ENCODE measurements around the gene AP4B1.
A peak's percentile ranks its signal among the peaks of the same experiment; 100 is the strongest.

The AP4B1 gene

GRCh38 chr1:113937146-113937545, 32.5 kb upstream of the AP4B1 start:
- no peak for TF ChIP-seq GATA2 (IDR thresholded peaks at IDR 0.05; ENCODE audit: low read depth, low read length)
- TF ChIP-seq GATA3 (IDR thresholded peaks at IDR 0.05; ENCODE audit: low read depth, low read length): no peak

GRCh38 chr1:113935970-113936369, 31.4 kb upstream of the AP4B1 start:
- no peak for TF ChIP-seq GATA3 (IDR thresholded peaks at IDR 0.05; ENCODE audit: low read depth, low read length)
- TF ChIP-seq GATA2 (IDR thresholded peaks at IDR 0.05; ENCODE audit: low read depth, low read length): no peak

- TF ChIP-seq GATA2 (IDR thresholded peaks at IDR 0.05; ENCODE audit: low read depth, low read length) (no peak), GATA3 (IDR thresholded peaks at IDR 0.05; ENCODE audit: low read depth, low read length) (no peak)
These were observed 30.6 kb upstream of the AP4B1 start for GRCh38 chr1:113935176-113935575.

GRCh38 chr1:113934511-113935055, 30.0 kb upstream of the AP4B1 start:
- no peak for TF ChIP-seq GATA2 (IDR thresholded peaks at IDR 0.05; ENCODE audit: low read depth, low read length)
- TF ChIP-seq GATA3 (IDR thresholded peaks at IDR 0.05; ENCODE audit: low read depth, low read length): no peak

DNA sequence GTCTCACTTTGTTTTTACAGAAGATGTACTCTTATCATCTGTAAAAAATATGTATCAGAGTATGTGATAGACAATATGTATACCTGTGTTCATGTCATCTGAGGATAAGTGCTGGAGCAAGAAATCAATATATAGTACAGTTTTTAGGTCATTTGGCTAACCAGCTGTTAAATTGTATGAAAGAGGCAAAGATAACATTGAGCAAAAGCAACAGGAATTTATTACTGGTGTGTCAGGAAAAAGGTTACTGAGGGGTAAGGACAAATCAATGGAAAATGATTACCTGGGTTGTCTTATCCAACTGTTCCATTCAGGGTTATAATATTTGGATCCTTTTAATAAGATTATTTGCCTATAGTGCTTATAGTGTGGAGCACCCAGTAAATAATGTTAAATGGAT, 29.4 kb upstream of the AP4B1 start:
- TF ChIP-seq GATA3 (IDR thresholded peaks at IDR 0.05; ENCODE audit: low read depth, low read length): no peak
- TF ChIP-seq GATA2 (IDR thresholded peaks at IDR 0.05; ENCODE audit: low read depth, low read length): no peak

GRCh38 chr1:113931451-113931851, 26.9 kb upstream of the AP4B1 start:
- no peak for TF ChIP-seq GATA3 (IDR thresholded peaks at IDR 0.05; ENCODE audit: low read depth, low read length)
- TF ChIP-seq GATA2 (IDR thresholded peaks at IDR 0.05; ENCODE audit: low read depth, low read length): no peak

DNA sequence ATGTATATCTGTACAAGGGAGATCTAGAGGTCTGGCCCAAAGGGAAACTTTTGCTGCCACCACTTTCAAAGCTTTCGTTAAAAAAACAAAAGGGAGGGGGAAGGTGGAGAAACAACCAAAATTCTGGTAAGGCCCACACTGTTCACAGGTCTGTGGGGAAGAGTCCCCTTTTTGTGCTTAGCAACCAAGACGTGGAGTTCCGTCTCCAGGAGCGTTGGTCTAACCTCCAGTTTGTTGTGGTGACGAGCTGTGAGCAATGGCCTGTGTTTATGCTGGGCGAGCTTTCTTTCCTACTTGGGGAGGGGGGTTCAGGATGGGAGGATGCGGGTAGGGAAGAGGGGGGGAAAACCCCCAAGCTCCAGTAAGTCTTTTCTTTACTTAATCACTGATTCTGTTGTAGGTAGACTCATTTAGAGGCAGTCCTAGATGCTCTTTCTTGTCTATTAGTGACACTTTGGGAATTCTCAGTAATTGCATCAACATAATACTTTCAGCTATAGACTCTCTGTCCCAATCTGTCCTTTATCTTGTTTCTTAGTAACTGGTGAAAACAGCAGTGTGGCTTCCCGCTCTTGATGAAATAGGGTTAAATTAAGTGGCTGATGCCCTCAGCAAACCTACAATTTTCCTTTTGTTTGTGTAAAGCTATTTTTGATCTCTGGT, 26.0 kb upstream of the AP4B1 start:
- TF ChIP-seq GATA3 (IDR thresholded peaks at IDR 0.05; ENCODE audit: low read depth, low read length) (no peak), GATA2 (IDR thresholded peaks at IDR 0.05; ENCODE audit: low read depth, low read length) (no peak)

DNA sequence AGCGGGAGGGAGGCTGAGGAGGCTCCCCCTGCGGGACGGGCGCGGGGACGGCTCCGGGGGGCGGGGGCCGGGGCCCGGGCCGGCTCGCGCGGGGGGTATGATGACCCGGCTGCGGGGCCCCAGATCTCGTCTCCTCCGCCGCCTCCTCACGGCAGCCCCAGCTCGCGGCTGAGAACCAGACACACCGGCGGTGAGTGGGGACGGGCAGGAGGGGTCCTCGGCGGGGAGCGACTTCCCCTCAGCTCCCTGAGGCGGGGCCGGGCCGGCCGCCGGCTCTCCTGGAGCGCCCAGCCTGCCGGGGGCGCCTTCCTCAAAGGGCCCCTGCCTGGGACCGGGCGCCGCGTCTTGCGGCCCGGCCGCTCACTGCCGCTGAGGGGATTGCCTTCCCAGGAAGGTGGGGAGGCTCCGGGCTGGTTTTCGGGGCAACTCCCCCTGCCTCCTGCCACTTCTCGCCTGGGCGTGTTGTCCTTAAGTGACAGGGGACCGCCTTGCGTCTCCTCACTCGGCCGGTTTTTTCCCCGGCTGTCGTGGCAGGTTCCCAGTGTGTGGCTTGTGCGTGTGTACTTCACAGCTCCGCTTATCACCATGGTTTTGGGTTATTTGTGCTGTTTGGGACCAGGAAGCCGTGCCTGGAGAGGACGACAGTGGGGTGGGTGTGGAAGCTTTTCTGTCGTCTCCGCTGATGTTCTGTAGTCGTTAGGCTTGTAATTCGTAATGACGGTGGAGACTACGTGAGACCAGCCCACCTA, 25.3 kb upstream of the AP4B1 start:
- TF ChIP-seq GATA2 (IDR thresholded peaks at IDR 0.05; ENCODE audit: low read depth, low read length) (no peak), GATA3 (IDR thresholded peaks at IDR 0.05; ENCODE audit: low read depth, low read length) (no peak)

GRCh38 chr1:113928941-113929749, 24.5 kb upstream of the AP4B1 start, which contains the start of gene HIPK1:
Gene HIPK1, plus strand, starts transcription at chr1:113929324.
- TF ChIP-seq GATA2 (IDR thresholded peaks at IDR 0.05; ENCODE audit: low read depth, low read length) (peak; percentile 29; the same call in 1 of the 2 replicates), GATA3 (IDR thresholded peaks at IDR 0.05; ENCODE audit: low read depth, low read length) (no peak)

- no peak for TF ChIP-seq GATA3 (IDR thresholded peaks at IDR 0.05; ENCODE audit: low read depth, low read length)
- no peak for TF ChIP-seq GATA2 (IDR thresholded peaks at IDR 0.05; ENCODE audit: low read depth, low read length)
These were observed 23.8 kb upstream of the AP4B1 start for GRCh38 chr1:113928187-113928930.

GRCh38 chr1:113924473-113924872, 19.9 kb upstream of the AP4B1 start:
- no peak for TF ChIP-seq GATA3 (IDR thresholded peaks at IDR 0.05; ENCODE audit: low read depth, low read length)
- TF ChIP-seq GATA2 (IDR thresholded peaks at IDR 0.05; ENCODE audit: low read depth, low read length): no peak

DNA sequence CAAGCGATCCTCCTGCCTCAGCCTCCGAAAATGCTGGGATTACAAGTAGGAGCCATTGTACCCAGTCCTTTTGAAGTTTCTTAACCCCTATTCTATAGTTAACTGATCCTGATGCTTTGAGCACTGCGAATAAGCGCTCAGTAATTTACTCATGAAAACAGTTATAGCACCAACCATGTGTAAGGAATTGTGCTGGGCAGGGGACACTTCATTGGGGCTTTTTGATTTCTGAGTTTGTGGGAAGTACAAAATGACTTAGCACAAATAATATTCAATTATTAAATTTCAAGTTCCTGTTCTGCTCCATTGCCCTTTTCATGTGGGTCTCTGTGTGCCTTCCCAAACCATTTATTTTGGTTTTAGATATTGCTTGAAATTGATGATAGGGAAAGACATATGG, 18.4 kb upstream of the AP4B1 start:
- TF ChIP-seq GATA3 (IDR thresholded peaks at IDR 0.05; ENCODE audit: low read depth, low read length): no peak
- TF ChIP-seq GATA2 (IDR thresholded peaks at IDR 0.05; ENCODE audit: low read depth, low read length): no peak

DNA sequence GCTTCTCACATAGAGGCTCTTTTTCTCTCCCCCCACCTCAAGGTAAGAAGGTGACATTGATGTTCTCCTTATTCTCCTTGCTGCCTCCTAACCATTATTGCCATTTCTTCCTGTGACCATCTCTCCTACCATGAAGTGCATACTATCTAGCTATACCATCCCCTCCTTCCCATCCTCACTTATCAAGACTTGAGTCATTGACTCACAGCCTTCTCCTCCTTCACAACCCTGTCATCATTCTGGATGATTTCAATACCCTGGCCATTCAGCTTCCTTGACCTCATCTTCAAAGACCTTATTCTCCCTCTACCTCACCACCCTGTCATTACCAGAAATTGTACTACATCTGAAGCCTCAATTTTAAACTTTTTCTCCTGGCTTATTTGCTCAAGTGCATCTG, 13.6 kb upstream of the AP4B1 start:
- TF ChIP-seq GATA2 (IDR thresholded peaks at IDR 0.05; ENCODE audit: low read depth, low read length): no peak
- no peak for TF ChIP-seq GATA3 (IDR thresholded peaks at IDR 0.05; ENCODE audit: low read depth, low read length)

Data from SH-SY5Y (cell line).